Endothelial cell of umbilical vein (primary cell): ENCODE data around the gene RTEL1. TPM values are rescaled to one million over a fixed set of nuclear protein-coding genes. Genes with fewer than 3 reads are reported as not detected.

ENCODE experiments used
- BruUV-seq: library from RNA; stranded (reverse); fragments of 400-500 nt; replicated peaks from 2 replicates; lab custom pipeline; 2021; lab: Mats Ljungman, UMichigan
- CTCF ChIA-PET: fragments of 300-600, 350-600 bp; sonication (Branson Sonifier 250); formaldehyde crosslinking; loops from one replicate; lab custom pipeline; 2021; ENCODE audit warnings: antibody characterized with exemption, inconsistent platforms; lab: Charles Lee
- POLR2A ChIA-PET: fragments of 300-600, 350-600 bp; sonication (Branson Sonifier 250); formaldehyde crosslinking; loops from one replicate; lab custom pipeline; 2021; ENCODE audit warnings: antibody characterized with exemption, inconsistent platforms; lab: Charles Lee
- DNase-seq: peaks from one replicate; pipeline ENCODE4 v3.0.0-alpha.2; 2011; ENCODE audit warnings: low read depth, low spot score
- FAIRE-seq: peaks from 2 replicates; lab custom pipeline; 2011; peaks lifted over from hg19 to GRCh38; lab: Jason Lieb, UNC
- H2AFZ ChIP-seq: 2 replicates; pipeline ENCODE4 v1.6.0; 2012; ENCODE audit warnings: low read depth, low read length, control low read depth, inconsistent platforms
- H3K27ac ChIP-seq: 2 replicates; pipeline ENCODE4 v1.5.1; 2011; ENCODE audit warnings: low read depth, mild to moderate bottlenecking, control low read depth, low read length, moderate library complexity; ENCODE audit not compliant: insufficient read depth
- H3K27me3 ChIP-seq, 2 experiments: 2 replicates each; pipeline versions ENCODE4 v1.6.0 to v1.6.1; 2011; ENCODE audit warnings: low read length in 2 of 2, mixed read lengths in 1 of 2; ENCODE audit not compliant: control insufficient read depth in 2 of 2, insufficient read depth in 2 of 2
- H3K36me3 ChIP-seq, 2 experiments: 2 replicates in 1 of 2; 3 replicates in 1 of 2; pipeline ENCODE4 v1.5.1; 2011; ENCODE audit warnings: low read length in 2 of 2, mild to moderate bottlenecking in 1 of 2, moderate library complexity in 1 of 2; ENCODE audit not compliant: control insufficient read depth in 2 of 2, insufficient read depth in 2 of 2; ENCODE audit errors: extremely low read depth in 1 of 2
- H3K4me1 ChIP-seq: 3 replicates; pipeline ENCODE4 v1.5.1; 2011; ENCODE audit warnings: mild to moderate bottlenecking, low read length; ENCODE audit not compliant: control insufficient read depth, insufficient read depth; ENCODE audit errors: extremely low read depth
- H3K4me2 ChIP-seq: 2 replicates; pipeline ENCODE4 v1.6.1; 2011; ENCODE audit warnings: low read length, control low read depth, mixed read lengths; ENCODE audit not compliant: insufficient read depth
- H3K4me3 ChIP-seq, 3 experiments: fragments of 200-600 bp in 1 of 3; sonication (generic), shearing (Covaris generic) in 1 of 3; replicated peaks in 1 of 3; 2 replicates each; pipeline ENCODE4 v1.5.1; 2011 to 2016; ENCODE audit warnings: control low read depth in 3 of 3, low read length in 3 of 3, mild to moderate bottlenecking in 2 of 3, inconsistent platforms in 1 of 3, low read depth in 1 of 3, moderate library complexity in 1 of 3; ENCODE audit not compliant: insufficient read depth in 1 of 3
- H3K79me2 ChIP-seq: 2 replicates; pipeline ENCODE4 v1.6.0; 2012; ENCODE audit warnings: low read length, inconsistent platforms; ENCODE audit not compliant: control insufficient read depth, insufficient read depth
- H3K9ac ChIP-seq: replicated peaks from 2 replicates; pipeline ENCODE3; 2011; ENCODE audit warnings: low read length, control low read depth; ENCODE audit not compliant: insufficient read depth; ENCODE audit errors: extremely low read depth
- H3K9me1 ChIP-seq: replicated peaks from 3 replicates; pipeline ENCODE4 v1.6.0; 2011; ENCODE audit warnings: mild to moderate bottlenecking, low read length; ENCODE audit not compliant: control insufficient read depth, insufficient read depth; ENCODE audit errors: extremely low read depth
- H3K9me3 ChIP-seq: replicated peaks from 2 replicates; pipeline ENCODE4 v1.5.1; 2012; ENCODE audit warnings: low read length, inconsistent platforms; ENCODE audit not compliant: control insufficient read depth, insufficient read depth
- H4K20me1 ChIP-seq: replicated peaks from 2 replicates; pipeline ENCODE3; 2011; ENCODE audit warnings: mild to moderate bottlenecking, low read length; ENCODE audit not compliant: control insufficient read depth, insufficient read depth; ENCODE audit errors: extremely low read depth
- EZH2 ChIP-seq: IDR thresholded peaks from 2 replicates; pipeline ENCODE4 v1.6.1; 2012; ENCODE audit warnings: borderline replicate concordance, low read depth, mild to moderate bottlenecking, moderate library complexity, low read length, inconsistent platforms; ENCODE audit not compliant: severe bottlenecking
- FOS ChIP-seq: IDR thresholded peaks from 2 replicates; pipeline ENCODE4 v1.6.1; 2011; ENCODE audit warnings: mild to moderate bottlenecking, low read length, moderate library complexity, borderline replicate concordance; ENCODE audit not compliant: insufficient read depth
- GATA2 ChIP-seq: IDR thresholded peaks from 2 replicates; pipeline ENCODE4 v1.7.0; 2011; ENCODE audit warnings: low read depth, mild to moderate bottlenecking, moderate library complexity, mixed read lengths, low read length; ENCODE audit not compliant: insufficient read length, insufficient read depth
- JUN ChIP-seq: IDR thresholded peaks from 2 replicates; pipeline ENCODE4 v1.6.1; 2011; ENCODE audit warnings: borderline replicate concordance, low read depth; ENCODE audit not compliant: insufficient read length, insufficient read depth
- MYC ChIP-seq: IDR thresholded peaks from one replicate; pipeline ENCODE4 v1.6.1; 2011; ENCODE audit warnings: mild to moderate bottlenecking, low read depth, low read length
- POLR2A ChIP-seq: IDR thresholded peaks from 2 replicates; pipeline ENCODE4 v1.6.1; 2012; ENCODE audit warnings: low read depth, mild to moderate bottlenecking, control low read depth, low read length
- POLR2AphosphoS5 ChIP-seq: IDR thresholded peaks from 2 replicates; pipeline ENCODE4 v1.6.1; 2012; ENCODE audit warnings: low read depth, mild to moderate bottlenecking, control low read depth, low read length, moderate library complexity; ENCODE audit not compliant: insufficient read depth
- dilution Hi-C: fragments of 300-500 bp; cut with MboI; formaldehyde crosslinking; loops from one replicate; pipeline ENCODE4 v1.15.0; 2019; ENCODE audit warnings: low sequenced_read_pairs; ENCODE audit not compliant: extremely low pct_ligation_motif_present
- intact Hi-C: fragments of 100-400 bp; cut with micrococcal nuclease; formaldehyde crosslinking; loops from one replicate; pipeline ENCODE4 v1.10.0; 2022
- polyA plus RNA-seq, 4 experiments: library from polyadenylated mRNA; depleted of rRNA in 3 of 4; stranded (reverse) in 3 of 4; unstranded in 1 of 4; fragments of >200 nt; gene quantifications; 2 replicates each; pipeline versions ENCODE4 v1.2.1 to v1.2.3, GENCODE V29; 2011 to 2012; ENCODE audit warnings: missing spikeins in 1 of 4
- total RNA-seq: library from RNA; stranded (reverse); gene quantifications from 2 replicates; pipeline ENCODE4 v1.2.3, GENCODE V29; 2021
- TF ChIP-seq, protein P1 (sequence below), 2 donors: IDR thresholded peaks; 1 replicate in 1 of 2; 2 replicates in 1 of 2; pipeline ENCODE4 v1.5.1; 2011; ENCODE audit warnings: low read length in 2 of 2, mild to moderate bottlenecking in 2 of 2, moderate library complexity in 2 of 2, control low read depth in 1 of 2, inconsistent platforms in 1 of 2, low read depth in 1 of 2; ENCODE audit not compliant: insufficient read depth in 1 of 2; ENCODE audit errors: extremely low read depth in 1 of 2
- TF ChIP-seq, protein P2 (sequence below): IDR thresholded peaks from 2 replicates; pipeline ENCODE4 v1.6.1; 2011; ENCODE audit not compliant: insufficient read depth, insufficient read length

The RTEL1 gene
- total and polyA plus RNA-seq, 2 donors (not counting 3 experiments of a cell fraction or from before 2014, with no cell fraction given), result 17.0 to 44.9 TPM

DNA sequence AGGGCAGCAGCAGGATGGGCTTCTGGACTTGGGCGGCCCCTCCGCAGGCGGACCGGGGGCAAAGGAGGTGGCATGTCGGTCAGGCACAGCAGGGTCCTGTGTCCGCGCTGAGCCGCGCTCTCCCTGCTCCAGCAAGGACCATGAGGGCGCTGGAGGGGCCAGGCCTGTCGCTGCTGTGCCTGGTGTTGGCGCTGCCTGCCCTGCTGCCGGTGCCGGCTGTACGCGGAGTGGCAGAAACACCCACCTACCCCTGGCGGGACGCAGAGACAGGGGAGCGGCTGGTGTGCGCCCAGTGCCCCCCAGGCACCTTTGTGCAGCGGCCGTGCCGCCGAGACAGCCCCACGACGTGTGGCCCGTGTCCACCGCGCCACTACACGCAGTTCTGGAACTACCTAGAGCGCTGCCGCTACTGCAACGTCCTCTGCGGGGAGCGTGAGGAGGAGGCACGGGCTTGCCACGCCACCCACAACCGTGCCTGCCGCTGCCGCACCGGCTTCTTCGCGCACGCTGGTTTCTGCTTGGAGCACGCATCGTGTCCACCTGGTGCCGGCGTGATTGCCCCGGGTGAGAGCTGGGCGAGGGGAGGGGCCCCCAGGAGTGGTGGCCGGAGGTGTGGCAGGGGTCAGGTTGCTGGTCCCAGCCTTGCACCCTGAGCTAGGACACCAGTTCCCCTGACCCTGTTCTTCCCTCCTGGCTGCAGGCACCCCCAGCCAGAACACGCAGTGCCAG is 38.7 kb downstream of the RTEL1 start, which contains the start of gene TNFRSF6B:
TNFRSF6B (plus strand) TSS at position 25 of the 729 bp plus-strand sequence; CDS start at position 141, 116 bp downstream.
- H3K27ac ChIP-seq, result no peak within 1 kb of the TSS
- no TSS peak for BruUV-seq

DNA sequence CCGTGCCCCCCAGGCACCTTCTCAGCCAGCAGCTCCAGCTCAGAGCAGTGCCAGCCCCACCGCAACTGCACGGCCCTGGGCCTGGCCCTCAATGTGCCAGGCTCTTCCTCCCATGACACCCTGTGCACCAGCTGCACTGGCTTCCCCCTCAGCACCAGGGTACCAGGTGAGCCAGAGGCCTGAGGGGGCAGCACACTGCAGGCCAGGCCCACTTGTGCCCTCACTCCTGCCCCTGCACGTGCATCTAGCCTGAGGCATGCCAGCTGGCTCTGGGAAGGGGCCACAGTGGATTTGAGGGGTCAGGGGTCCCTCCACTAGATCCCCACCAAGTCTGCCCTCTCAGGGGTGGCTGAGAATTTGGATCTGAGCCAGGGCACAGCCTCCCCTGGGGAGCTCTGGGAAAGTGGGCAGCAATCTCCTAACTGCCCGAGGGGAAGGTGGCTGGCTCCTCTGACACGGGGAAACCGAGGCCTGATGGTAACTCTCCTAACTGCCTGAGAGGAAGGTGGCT is 39.3 kb downstream of the RTEL1 start:
- H3K4me2 ChIP-seq, result no peak overlapping the region
- H3K4me3 ChIP-seq, result no peak overlapping the region
- intact Hi-C loops, result loop anchor here (5.0 kb wide), 1 partner anchor 40 kb away; the partner anchor contains the start of genes LIME1 and SLC2A4RG
- H4K20me1 ChIP-seq, result no peaks in the 10 kb centered on the region
- H3K4me1 ChIP-seq, result peaks cover 35% of the 10 kb centered on the region
- dilution Hi-C loops, result no loop called here
- H3K9me3 ChIP-seq, result no peaks in the 10 kb centered on the region
- ChIA-PET CTCF (interaction anchor here (0.9 to 3.0 kb wide), 6 partner anchors 9 to 167 kb away, joined by 3 to 19 read pairs (median 5); partner anchors contain the start of genes ARFRP1, PTK6 and ZGPAT), POLR2A (no interaction called here)
- H3K27ac ChIP-seq, result no peak overlapping the region
- H3K27me3 ChIP-seq, result no peaks in the 10 kb centered on the region
- DNase-seq (no peak), FAIRE-seq (no peak)
- BruUV-seq, result no TSS peak
- H3K9ac ChIP-seq, result no peak overlapping the region
- no peaks in the 10 kb centered on the region for H3K79me2 ChIP-seq
- no peaks in the 10 kb centered on the region for H3K36me3 ChIP-seq
- no peak for TF ChIP-seq MYC
- TF ChIP-seq JUN, result no peak
- no peak for TF ChIP-seq FOS
- no peak for TF ChIP-seq GATA2
- TF ChIP-seq POLR2AphosphoS5, result no peak
- no peak for TF ChIP-seq POLR2A
- TF ChIP-seq, protein P1, sequence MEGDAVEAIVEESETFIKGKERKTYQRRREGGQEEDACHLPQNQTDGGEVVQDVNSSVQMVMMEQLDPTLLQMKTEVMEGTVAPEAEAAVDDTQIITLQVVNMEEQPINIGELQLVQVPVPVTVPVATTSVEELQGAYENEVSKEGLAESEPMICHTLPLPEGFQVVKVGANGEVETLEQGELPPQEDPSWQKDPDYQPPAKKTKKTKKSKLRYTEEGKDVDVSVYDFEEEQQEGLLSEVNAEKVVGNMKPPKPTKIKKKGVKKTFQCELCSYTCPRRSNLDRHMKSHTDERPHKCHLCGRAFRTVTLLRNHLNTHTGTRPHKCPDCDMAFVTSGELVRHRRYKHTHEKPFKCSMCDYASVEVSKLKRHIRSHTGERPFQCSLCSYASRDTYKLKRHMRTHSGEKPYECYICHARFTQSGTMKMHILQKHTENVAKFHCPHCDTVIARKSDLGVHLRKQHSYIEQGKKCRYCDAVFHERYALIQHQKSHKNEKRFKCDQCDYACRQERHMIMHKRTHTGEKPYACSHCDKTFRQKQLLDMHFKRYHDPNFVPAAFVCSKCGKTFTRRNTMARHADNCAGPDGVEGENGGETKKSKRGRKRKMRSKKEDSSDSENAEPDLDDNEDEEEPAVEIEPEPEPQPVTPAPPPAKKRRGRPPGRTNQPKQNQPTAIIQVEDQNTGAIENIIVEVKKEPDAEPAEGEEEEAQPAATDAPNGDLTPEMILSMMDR (IDR thresholded peaks at IDR 0.05; ENCODE audit: extremely low read depth in 1 of 2, insufficient read depth in 1 of 2, low read depth in 1 of 2, low read length in 2 of 2), result no peak
- no peak for TF ChIP-seq EZH2
- TF ChIP-seq, protein P2, sequence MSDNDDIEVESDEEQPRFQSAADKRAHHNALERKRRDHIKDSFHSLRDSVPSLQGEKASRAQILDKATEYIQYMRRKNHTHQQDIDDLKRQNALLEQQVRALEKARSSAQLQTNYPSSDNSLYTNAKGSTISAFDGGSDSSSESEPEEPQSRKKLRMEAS, result no peak
- no peak overlapping the region for H2AFZ ChIP-seq
- no peaks in the 10 kb centered on the region for H3K9me1 ChIP-seq

More for the DNA sequence above, 38.7 kb downstream of the RTEL1 start, which contains the start of gene TNFRSF6B:
- Histone ChIP-seq H3K27me3 (no peaks in the 10 kb centered on the region), H3K9me1 (no peaks in the 10 kb centered on the region), H4K20me1 (no peaks in the 10 kb centered on the region), H3K36me3 (no peaks in the 10 kb centered on the region), H3K79me2 (no peaks in the 10 kb centered on the region), H3K9ac (no peak within 1 kb of the TSS), H2AFZ (no peak within 1 kb of the TSS), H3K4me1 (peaks cover 35% of the 10 kb centered on the region), H3K4me3 (peak within 1 kb of the TSS in 2 of 3 experiments; percentile 5 to 34), H3K9me3 (no peaks in the 10 kb centered on the region), H3K4me2 (no peak within 1 kb of the TSS)
- dilution Hi-C loops (no loop called here), intact Hi-C loops (loop anchor here (5.0 kb wide), 1 partner anchor 41 kb away; the partner anchor contains the start of genes LIME1 and SLC2A4RG)
- POLR2A ChIA-PET, result interaction anchor here (0.6 kb wide), 1 partner anchor 10 kb away, joined by 3 read pairs; no protein-coding TSS in a partner anchor
- peak; percentile 45 for DNase-seq
- CTCF ChIA-PET, result interaction anchor here (0.7 to 3.0 kb wide), 6 partner anchors 9 to 159 kb away, joined by 3 to 19 read pairs (median 5); partner anchors contain the start of genes ARFRP1, PTK6 and ZGPAT
- peak; percentile 88 for TF ChIP-seq POLR2AphosphoS5
- TF ChIP-seq JUN, result no peak
- peak; percentile 80 for TF ChIP-seq POLR2A
- peak; percentile 49 for FAIRE-seq
